G401 (cell line): ENCODE results near the gene NHS. TPM values are rescaled to one million over a fixed set of nuclear protein-coding genes. Genes with fewer than 3 reads are reported as not detected.

ENCODE experiments used
- DNase-seq: peaks from one replicate; pipeline ENCODE4 v3.0.0-alpha.2; 2015; ENCODE audit warnings: low spot score
- in situ Hi-C: cut with HindIII; loops from 2 replicates; pipeline ENCODE4 v1.10.0; 2016; ENCODE audit warnings: low sequenced_read_pairs, mixed read lengths
- total RNA-seq: library from RNA; depleted of rRNA; stranded (reverse); fragments of >200 nt; shearing (Covaris generic); gene quantifications from 2 replicates; pipeline ENCODE4 v1.2.3, GENCODE V29; 2014

Gene NHS
- total RNA-seq, 1 experiment from 2014 or later = not detected

- DNase-seq = no peak
- in situ Hi-C loops = no loop called here
These were observed 394.8 kb downstream of the NHS start for GRCh38 chrX:17769701-17770269.

GRCh38 chrX:17773221-17773876, 398.3 kb downstream of the NHS start:
- DNase-seq = no peak
- in situ Hi-C loops = no loop called here

- in situ Hi-C loops = no loop called here
- DNase-seq = no peak
These were observed 399.1 kb downstream of the NHS start for GRCh38 chrX:17774053-17774452.

GRCh38 chrX:17778997-17779396, 404.0 kb downstream of the NHS start:
- DNase-seq = no peak

GRCh38 chrX:17779434-17779833, 404.4 kb downstream of the NHS start:
- in situ Hi-C loops = no loop called here
- DNase-seq = no peak

More at GRCh38 chrX:17778997-17779396, 404.0 kb downstream of the NHS start:
- in situ Hi-C loops = no loop called here
